UCSD-AML1 (cell line): Measurements from ENCODE around the gene ST6GAL1.

Source experiments
- DNase-seq: peaks from one replicate; lab custom pipeline; 2025; ENCODE audit not compliant: unreplicated experiment; lab: John Stamatoyannopoulos, UW

ST6GAL1 gene

DNA sequence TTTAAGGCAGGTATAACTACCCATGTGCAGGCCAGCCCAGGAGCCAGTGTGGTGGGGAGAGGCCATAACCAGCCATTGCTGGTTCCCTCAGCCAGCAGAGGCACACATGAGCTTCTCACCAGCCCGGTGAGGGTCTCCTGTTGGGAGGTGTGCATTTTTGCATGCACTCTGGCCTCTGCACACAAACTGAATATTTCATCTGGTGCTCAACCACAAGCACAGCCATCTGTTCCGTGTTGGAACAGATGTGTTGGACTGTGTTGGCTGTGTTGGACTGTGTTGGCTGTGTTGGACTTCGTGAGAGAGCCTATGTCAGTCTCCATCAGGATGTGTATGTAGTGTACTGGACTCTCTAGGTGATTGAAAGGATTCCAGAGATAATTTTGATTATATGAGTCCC is 141.8 kb downstream of the ST6GAL1 start:
- DNase-seq = no peak

DNA sequence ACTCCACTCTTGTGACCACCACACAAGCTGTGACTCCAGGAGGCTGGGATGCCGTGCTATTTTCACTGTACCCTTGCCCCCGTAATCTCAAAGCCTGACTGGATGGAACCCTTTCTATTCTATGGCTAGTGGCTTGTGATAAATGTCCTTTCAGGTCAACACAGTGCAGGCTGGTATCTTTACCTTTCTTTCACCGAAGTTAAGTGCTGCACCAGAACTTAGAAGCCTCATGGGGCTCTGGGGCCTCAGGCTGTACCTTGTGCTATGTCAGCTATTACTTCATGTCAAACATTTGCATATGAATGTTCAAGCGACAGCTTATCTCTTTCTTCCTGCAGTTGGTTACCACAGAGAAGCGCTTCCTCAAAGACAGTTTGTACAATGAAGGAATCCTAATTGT is 142.2 kb downstream of the ST6GAL1 start:
- no peak for DNase-seq

DNA sequence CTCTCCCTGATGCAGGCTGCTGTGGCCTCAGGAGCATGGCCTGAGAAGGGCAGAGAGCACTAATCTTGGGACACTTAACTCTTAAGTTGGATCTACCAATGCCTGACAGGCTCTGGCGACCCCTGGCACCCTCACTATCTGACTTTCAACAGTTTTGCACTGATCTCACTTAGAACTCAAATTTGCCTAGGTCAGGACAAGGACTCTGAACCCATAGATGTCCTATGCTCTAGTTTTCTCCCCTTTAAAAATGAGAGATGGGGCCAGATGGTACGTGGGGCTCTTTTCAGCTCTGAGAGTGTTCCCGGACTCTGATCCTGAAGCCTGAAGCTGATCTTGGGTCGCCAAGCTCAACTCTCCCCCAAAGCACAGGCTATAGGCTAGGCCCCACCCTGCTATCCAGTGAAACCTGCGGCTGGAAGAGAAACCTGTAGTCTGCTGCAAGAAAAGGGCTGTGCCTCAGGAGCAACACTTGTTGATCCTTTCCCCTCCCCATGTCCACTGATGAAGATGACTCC is 143.3 kb downstream of the ST6GAL1 start:
- DNase-seq = no peak

DNA sequence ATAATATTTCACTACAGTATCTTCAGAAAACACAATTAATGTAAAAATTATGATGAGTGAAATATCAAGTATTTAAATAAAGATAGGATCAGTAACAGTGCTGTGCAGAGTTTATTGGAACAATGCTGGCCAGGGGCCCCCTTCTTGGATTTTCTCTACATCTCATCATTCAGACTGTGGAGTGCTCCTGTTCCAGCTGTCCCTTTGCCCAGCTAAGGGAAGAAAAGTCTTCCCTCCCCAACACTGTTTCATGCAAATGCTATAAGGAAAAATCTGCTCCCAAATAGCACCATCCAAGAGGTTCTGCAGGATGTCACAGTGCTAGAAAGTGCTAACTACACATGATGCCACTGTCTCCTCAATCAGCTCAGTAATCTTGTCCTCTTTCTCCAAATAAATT is 144.5 kb downstream of the ST6GAL1 start:
- no peak for DNase-seq

DNA sequence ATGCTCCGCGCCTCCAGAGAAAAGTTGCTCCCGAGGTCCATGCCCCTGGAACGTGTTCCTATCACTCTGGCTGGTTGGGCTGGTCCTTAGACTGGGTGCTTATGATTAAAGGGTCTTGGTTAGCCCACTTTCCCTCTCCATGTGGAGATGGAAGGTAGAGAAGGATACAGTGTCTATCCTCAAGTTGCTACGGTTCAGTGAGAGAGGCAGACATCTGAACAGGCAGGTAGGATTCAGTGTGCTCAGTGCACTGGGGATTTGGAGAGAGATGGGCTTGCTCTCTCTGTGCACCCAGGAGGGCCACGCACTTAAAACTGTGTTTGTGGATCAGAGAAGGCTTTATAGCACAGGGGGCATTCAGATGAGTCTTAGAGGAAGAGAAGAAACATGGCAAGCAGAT is 146.0 kb downstream of the ST6GAL1 start:
- DNase-seq = no peak

DNA sequence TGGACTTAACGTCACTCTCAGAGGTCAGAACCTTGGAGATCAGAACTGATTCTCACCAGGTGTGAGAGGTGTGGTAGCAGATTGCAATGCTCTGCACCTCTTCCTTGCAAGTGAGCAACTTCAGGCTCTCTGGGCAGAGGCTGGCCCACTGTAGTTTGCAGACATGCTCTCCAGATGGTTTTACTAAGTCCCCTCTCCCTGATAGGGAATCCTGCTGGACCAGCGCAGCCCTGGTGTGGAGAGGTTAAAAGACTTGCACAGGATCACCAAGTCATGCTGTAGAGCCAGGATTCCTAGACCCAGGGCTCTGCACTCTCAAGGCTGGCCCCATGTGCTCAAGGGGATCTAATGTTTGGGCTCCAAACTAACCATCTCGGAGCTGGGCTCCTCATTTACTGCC is 146.8 kb downstream of the ST6GAL1 start:
- no peak for DNase-seq

DNA sequence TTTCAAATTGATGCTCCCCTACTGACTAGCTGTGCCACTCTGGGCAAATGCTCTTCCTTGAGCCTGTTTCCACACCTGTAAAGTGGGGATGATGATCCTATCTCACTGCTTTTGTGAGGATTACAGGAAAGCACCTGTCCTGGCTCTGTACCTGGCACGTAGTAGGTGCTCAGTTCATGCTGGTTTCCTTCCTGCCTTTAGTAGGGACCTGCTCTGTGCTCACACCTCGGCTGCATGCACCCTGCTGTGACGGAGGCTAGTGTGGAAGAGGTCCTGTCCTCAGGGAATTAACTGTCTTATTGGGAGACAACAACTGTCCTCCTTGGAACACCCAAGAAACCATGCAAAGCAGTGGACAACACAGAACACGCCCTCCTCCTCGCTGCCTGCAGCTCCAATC is 147.2 kb downstream of the ST6GAL1 start:
- no peak for DNase-seq

DNA sequence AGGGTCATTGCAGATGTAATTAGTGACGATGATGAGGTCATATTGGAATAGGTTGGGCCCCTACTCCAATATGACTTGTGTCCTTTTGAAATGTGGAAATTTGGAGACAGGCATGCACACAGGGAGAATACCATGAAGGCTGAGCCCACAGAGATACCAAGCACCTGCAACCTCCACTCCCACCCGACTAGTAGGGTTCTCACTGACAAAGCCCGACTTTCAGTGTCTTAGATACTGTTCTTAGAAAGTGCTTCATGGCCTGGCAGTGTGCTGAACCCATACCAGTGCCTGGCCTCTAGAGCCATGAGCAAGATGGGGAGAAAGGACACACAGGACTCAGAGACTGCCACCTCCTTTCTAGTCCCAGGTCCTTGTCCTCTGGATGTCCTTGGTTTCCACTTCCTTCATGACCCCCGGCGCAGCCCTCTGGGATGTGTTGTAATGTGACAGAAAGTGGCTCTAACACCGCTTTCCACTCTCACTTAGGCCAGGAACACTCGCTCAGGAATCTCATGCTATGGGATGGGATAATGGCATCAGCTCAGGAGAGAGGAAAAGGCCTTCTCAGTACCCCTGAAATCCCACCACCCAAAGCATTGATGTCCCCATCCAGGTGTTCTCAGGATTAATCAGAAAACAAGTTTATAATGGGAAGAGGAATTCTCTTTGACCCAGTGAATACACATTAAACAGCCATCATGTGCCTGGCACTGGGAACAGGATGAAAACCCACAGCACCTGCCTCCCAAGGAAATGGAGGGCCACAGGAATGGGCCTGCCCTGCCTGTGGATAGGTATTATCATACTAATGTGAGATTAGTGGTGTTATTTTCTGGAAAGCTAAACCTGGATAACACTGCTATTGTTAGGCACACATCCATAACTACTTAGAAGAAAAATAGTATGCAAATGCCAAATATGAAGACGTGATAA is 149.0 kb downstream of the ST6GAL1 start:
- no peak for DNase-seq

DNA sequence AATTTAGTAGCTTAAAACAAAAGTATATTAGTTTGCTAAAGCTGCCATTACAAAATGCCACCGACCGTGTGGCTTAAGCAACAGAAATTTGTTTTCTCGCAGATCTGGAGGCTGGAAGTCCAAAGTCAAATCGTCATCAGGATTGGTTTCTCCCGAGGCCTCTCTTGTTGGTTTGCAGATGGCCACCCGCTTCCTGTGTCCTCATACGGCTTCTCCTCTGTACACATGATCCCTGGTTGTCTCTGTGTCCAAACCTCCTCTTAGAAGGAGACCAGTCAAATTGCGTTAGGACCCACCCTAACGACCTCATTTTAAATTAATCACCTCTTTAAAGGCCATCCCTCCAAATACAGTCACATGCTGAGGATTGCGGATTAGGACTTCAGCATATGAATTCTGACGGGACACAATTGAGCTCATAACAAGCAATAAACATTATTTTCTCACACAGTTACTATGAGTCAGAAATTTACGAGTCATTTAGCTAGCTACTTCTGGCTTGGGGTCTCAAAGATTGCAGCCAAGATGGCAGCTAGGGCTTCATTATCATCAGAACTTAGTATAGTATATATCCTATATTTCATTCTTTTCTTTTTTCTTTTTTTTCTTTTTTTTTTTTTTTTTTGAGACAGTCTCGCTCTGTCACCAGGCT is 150.6 kb downstream of the ST6GAL1 start:
- no peak for DNase-seq

DNA sequence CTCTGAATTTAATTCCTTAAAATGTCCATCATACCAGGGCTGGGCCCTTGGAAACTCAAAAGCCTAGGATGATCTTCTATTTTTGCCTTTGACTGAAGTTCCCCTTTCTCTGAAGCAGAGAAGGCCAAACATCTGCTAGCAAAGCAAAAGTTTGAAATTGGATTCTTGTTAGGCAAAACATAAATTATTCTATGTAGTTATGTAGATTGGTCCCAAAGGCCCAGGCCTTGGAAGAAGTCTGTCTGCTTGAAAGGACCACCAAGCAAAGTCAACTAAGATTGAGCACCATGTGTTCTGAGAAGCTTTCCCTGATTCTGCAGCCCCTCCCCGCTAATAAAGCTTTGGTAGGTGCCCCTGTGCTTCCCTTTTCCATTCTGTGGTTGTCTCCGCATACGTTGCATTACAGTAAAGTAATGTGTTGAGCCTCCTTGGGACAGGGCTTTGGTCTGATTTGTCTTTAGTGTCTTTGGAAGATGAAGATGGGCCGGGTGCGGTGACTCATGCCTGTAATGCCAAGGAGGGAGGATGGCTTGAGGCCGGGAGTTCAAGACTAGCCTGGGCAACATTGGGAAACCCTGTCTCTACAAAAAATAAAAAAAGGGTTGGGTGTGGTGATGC is 152.5 kb downstream of the ST6GAL1 start:
- DNase-seq = no peak

DNA sequence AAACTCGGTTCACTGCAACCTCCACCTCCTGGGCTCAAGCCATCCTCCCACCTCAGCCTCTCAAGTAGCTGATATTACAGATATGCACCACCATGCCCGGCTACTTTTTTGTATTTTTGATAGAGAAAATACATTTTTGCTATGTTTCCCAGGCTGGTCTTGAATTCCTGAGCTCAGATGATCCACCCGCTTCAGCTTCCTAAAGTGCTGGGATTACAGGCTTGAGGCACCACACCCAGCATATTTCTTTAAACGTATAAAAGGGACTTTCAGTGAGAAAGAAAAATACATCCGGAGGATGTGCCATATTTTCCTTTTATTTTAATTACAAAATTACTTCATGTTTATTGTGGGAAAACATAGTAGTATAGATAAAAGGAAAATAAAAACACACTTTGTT is 153.8 kb downstream of the ST6GAL1 start:
- no peak for DNase-seq

DNA sequence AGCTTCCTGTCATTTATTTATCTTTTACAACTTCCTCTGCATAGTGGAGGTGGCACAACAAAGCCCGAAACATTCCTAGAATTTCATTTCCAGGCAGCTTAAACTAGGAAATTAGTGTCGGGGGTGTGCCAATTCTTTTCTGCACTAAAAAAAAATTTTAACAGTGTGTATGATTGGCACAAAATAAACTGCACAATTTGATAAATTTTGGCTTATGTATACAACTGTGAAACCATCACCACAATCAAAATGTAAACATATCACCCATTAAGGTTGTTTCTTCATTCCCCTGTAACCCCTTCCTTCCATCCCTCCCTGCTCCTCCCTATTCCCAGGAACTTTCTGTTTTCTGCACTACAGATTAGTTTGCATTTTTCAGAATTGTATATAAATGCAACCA is 154.3 kb downstream of the ST6GAL1 start:
- DNase-seq = no peak

DNA sequence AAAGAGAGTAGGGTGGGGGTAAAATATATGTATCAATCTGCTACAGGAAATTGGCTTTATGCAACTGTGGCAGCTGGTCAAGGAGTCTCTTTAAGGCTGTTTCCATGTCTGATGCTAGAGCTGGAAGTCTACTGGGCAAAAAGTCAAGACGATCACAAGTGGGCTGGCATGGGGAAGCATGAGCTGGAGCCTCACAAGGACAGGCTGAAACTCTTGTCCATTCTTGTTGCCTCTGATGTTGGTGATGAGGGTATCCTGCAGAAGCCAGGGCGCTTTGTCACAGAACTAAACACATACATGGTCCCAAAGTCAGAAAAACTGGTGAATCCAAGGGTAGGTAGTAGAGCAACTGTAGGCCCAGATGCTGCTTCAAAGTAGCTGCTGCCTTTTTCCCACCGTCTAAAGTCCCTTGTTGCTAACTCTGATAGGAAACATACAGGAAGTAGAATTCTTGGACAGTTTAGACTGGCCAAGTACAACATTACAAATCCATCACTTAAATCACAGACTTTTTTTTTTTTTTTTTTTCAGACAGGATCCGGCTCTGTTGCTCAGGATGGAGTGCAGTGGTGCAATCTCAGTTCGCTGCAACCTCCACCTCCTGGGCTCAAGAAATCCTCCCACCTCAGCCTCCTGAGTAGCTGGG is 154.8 kb downstream of the ST6GAL1 start:
- no peak for DNase-seq

DNA sequence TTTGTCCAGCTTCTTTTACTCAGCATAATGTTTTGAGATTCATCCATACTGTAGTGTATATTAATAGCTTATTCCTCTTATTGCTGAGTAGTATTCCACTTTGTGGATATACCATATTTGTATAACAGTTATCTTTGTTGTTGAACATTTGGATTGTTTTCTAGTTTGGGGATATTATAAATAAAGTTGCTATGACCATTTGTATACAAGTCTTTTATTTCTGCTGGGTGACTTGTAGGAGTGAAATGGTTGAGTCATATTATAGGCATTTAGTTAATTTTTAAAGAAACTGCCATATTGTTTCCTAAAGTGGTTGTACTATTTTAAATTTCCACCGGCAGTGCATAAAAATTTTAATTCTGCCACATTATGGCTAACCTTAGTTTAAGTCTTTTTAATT is 155.6 kb downstream of the ST6GAL1 start:
- no peak for DNase-seq

DNA sequence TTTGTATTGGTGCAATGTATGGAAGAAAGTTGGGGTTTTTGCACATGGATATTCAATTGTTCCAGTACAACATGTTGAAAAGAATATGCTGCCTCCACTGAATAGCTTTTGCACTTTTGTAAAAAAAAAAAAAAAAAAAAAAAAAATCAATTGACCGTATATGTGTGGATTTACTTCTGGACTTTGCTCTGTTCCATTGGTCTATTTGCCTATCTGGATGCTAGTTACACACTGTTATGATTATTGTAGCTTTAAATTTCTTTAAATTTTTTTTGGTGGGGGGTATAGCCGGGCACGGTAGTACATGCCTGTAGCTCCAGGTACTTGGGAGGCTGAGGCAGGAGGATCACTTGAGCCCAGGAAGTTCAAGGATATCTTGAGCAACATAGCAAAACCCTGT is 156.5 kb downstream of the ST6GAL1 start:
- DNase-seq = no peak

DNA sequence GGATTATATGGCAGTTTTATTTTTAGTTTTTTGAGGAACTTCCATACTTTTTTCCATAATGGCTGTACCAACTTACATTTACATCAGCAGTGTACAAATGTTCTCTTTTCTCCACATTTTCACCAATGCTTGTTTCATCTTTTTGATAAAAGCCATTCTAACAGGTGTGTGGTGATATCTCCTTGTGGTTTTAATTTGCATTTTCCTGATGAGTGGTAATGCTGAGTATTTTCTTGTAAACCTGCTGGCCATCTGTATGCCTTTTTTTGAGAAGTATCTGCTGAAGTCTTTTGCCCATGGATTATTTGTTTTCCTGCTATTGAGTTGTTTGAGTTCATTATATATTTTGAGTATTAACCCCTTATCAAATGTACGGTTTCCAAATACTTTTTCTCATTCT is 158.4 kb downstream of the ST6GAL1 start:
- no peak for DNase-seq

DNA sequence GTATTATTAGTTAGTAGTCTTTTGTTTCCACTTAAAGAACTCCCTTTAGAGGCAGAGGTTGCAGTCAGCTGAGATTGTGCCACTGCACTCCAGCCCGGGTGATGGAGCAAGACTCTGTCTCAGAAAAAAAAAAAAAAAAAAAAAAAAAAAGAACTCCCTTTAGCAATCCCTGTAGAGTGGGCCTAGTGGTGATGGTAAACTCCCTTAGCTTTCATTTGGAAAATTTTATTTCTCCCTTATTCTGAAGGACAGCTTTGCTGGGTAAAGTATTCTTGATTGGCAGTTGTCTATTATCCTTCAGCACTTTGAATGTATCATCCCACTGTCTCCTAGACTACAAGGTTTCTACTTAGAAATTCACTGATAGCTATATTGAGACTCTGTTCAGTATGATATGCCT is 163.0 kb downstream of the ST6GAL1 start:
- DNase-seq = no peak

DNA sequence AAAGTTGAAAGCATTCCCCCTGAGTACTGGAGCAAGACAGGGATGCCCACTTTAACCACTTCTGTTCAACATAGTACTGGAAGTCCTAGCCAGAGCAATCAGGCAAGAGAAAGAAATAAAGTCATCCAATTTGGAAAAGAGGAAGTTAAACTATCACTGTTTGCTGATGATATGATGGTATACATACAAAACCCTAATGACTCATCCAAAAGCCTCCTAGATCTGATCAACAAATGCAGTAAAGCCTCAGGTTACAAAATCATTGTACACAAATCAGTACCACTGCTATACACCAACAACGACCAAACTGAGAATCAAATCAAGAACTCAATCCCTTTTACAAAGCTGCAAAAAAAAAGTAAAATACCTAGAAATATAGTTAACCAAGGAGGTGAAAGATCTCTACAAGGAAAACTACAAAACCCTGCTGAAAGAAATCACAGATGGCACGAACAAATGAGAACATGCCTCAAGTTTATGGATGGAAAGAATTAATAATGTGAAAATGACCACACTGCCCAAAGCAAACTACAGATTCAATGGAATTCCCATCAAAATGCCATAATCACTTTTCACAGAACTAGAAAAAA is 168.7 kb downstream of the ST6GAL1 start:
- DNase-seq = no peak

DNA sequence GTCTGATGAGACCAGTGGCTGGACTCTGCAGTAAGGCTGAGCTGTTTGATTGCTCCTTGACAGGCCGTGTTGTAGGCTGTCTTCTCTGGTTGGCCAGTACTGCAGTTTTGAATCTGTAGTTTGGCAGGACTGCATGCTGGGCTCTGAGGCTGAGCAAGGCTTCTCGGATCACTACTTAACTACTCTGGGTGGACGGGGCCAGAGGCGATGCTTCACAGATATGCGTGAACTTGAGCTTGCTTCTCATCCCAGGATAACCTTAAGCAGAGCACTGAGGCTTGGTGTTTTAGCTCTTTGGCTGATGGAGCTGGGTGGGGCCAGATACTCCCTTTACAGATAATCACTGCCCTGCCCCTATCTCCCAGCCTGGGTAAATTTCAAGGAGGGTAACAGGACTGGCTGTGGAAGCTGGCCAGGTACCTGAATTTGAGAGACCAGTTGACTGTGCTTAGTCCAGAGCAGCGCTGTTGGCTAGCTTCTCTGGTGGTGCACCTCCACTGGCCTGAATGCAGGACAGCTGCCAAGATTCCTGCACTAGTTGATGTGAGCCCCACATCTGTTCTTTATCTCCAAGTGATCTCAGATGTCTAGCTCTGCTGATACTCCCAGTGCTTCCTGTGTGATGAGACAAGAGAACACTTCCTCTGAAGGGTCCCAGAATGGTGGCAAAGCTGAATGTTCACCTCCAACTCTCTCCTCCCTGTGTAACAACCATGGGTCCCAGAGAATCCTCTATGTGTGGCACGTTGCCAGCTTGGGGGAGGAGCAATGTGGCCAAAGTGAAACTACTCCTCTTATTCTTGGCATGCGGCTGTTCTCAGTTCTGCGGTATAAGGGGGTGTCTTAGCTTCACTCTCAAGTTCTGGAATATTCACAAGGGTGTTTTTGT is 171.1 kb downstream of the ST6GAL1 start:
- peak; percentile 48 for DNase-seq

DNA sequence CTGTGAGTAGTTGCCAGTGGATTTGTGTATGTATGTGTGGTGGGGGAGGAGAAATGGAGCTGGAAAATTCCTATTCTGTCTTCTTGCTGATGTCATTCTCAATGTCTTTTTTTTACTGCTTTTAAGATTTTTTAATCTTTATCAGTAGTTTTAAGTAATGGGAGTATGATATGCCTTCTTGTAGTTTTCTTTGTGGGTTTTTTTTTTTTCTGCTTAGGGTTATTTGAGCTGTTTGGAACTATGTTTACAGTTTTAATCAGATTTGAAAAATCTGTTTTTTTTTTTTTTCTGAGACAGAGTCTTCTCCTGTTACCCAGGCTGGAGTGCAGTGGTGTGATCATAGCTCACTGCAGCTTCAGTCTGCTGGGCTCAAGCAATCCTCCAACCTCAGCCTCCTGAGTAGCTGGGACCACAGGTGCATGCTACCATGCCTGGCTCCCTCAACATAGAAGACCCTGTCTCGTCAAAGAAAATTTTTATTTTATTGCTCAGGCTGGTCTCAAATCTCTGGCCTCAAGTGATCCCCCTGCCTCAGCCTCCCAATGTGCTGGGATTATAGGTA is 171.8 kb downstream of the ST6GAL1 start:
- DNase-seq = no peak
